ENCODE results near the gene SPATA45.

- TF ChIP-seq CTCF (IDR thresholded peaks at IDR 0.05; ENCODE audit: control extremely low read depth in 1 of 3, insufficient read depth in 1 of 3, low read depth in 1 of 3, low read length in 3 of 3) (no peak), E2F6 (IDR thresholded peaks at IDR 0.05) (no peak), PHF8 (conservative IDR thresholded peaks at IDR 0.05; ENCODE audit: low read depth, low read length) (no peak), GTF2F1 (IDR thresholded peaks at IDR 0.05; ENCODE audit: borderline replicate concordance, low read depth, low read length) (no peak), POLR2A (IDR thresholded peaks at IDR 0.05; ENCODE audit: control extremely low read depth in 1 of 2, low read depth in 2 of 2, low read length in 2 of 2) (no peak), POU5F1 (IDR thresholded peaks at IDR 0.05; ENCODE audit: low read depth, low read length) (no peak), MAX (IDR thresholded peaks at IDR 0.05) (no peak)
Observed at GRCh38 chr1:212822956-212823355, 24.5 kb downstream of the SPATA45 start.

Data from H1 (cell line).